ENCODE results near the gene AQR.
"Not testable (repeated sequence)": the region's sequence is repeated elsewhere in the genome, so short reads cannot be mapped to it uniquely, and the experiment has no call there.

AQR gene

GRCh38 chr15:34865531-34865930 is 104.0 kb downstream of the AQR start:
- DNase-seq: no peak

GRCh38 chr15:34861214-34861613 is 108.3 kb downstream of the AQR start:
- DNase-seq: no peak

- DNase-seq: no peak
Observed at GRCh38 chr15:34855893-34856292, 113.6 kb downstream of the AQR start.

GRCh38 chr15:34855413-34855812 is 114.1 kb downstream of the AQR start:
- DNase-seq: no peak

- DNase-seq: no peak
Observed at GRCh38 chr15:34854232-34854631, 115.3 kb downstream of the AQR start.

- no peak for DNase-seq
Observed at GRCh38 chr15:34853001-34853758, 116.4 kb downstream of the AQR start.

GRCh38 chr15:34851751-34852150 is 117.8 kb downstream of the AQR start:
- DNase-seq: no peak

GRCh38 chr15:34851007-34851406 is 118.5 kb downstream of the AQR start:
- no peak for DNase-seq

- DNase-seq: no peak
Observed at GRCh38 chr15:34850121-34850520, 119.4 kb downstream of the AQR start.

- no peak for DNase-seq
Observed at GRCh38 chr15:34849364-34849959, 120.1 kb downstream of the AQR start.

- DNase-seq: no peak
Observed at GRCh38 chr15:34847598-34847997, 121.9 kb downstream of the AQR start.

GRCh38 chr15:34841262-34841725 is 128.2 kb downstream of the AQR start:
- DNase-seq: no peak

GRCh38 chr15:34838282-34838681 is 131.3 kb downstream of the AQR start:
- no peak for DNase-seq

- DNase-seq: no peak
Observed at GRCh38 chr15:34837246-34838016, 132.1 kb downstream of the AQR start.

GRCh38 chr15:34828145-34828911 is 141.2 kb downstream of the AQR start:
- no peak for DNase-seq

- DNase-seq: no peak
Observed at GRCh38 chr15:34821831-34822230, 147.7 kb downstream of the AQR start.

- no peak for DNase-seq
Observed at GRCh38 chr15:34820110-34820509, 149.4 kb downstream of the AQR start.

GRCh38 chr15:34818526-34818925 is 151.0 kb downstream of the AQR start:
- DNase-seq: no peak

GRCh38 chr15:34815836-34816235 is 153.7 kb downstream of the AQR start:
- no peak for DNase-seq

GRCh38 chr15:34813446-34814190 is 155.9 kb downstream of the AQR start:
- DNase-seq: no peak

GRCh38 chr15:34812868-34813365 is 156.6 kb downstream of the AQR start:
- DNase-seq: not testable (repeated sequence)

- DNase-seq: no peak
Observed at GRCh38 chr15:34812369-34812768, 157.2 kb downstream of the AQR start.

Measured in stimulated activated CD4-positive, alpha-beta T cell treated with anti-CD3 and anti-CD28 coated beads, Interleukin-1b, Interleukin-23, amount 100 ng/mL, for 48 hours (primary cell).